Measurements from ENCODE around the gene RPS6KA2.

DNA sequence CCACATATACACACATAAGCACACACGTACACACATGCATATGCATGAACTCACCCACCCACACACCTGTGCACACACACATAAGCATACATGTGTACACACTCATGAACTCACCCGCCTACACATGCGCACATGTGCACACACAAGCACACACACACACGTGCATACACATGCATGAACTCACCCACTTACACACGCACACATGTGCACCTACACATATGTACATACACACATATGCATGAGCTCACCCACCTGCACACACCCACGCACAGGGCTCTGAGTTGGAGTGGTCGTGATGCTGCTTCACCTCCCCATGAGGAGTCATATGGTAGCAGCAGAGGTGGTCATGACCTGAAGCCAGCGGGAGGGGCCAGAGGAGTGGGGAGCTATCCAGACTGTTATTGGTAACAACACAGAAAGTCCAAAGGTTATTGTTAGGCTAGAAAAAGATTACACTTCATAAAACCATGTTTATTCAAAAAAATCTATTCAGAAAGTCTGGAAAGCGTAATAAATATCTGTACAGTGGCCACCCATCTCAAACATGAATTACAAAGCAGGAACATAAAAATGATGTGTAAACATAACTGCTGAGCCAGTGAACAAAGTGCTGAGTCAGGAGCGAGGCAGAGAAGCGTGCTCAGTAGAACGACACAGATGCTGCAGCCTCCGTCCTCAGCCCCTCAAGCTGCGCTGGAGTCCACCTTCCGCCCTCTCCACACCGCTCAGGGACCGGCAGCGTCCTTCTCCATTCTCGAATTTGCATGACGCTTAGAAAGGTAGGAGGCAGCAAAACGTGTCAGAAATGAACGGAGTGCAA, 217.9 kb downstream of the RPS6KA2 start:
- TF ChIP-seq POLR2A (IDR thresholded peaks at IDR 0.05) (no peak), EP300 (IDR thresholded peaks at IDR 0.05) (no peak), POLR2AphosphoS5 (IDR thresholded peaks at IDR 0.05) (peak; percentile 4)
- TF ChIP-seq, protein P1, sequence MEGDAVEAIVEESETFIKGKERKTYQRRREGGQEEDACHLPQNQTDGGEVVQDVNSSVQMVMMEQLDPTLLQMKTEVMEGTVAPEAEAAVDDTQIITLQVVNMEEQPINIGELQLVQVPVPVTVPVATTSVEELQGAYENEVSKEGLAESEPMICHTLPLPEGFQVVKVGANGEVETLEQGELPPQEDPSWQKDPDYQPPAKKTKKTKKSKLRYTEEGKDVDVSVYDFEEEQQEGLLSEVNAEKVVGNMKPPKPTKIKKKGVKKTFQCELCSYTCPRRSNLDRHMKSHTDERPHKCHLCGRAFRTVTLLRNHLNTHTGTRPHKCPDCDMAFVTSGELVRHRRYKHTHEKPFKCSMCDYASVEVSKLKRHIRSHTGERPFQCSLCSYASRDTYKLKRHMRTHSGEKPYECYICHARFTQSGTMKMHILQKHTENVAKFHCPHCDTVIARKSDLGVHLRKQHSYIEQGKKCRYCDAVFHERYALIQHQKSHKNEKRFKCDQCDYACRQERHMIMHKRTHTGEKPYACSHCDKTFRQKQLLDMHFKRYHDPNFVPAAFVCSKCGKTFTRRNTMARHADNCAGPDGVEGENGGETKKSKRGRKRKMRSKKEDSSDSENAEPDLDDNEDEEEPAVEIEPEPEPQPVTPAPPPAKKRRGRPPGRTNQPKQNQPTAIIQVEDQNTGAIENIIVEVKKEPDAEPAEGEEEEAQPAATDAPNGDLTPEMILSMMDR (IDR thresholded peaks at IDR 0.05), result no peak

All from gastroesophageal sphincter (tissue), 3 donors.